Activated T-cell treated with anti-CD3 and anti-CD28 coated beads, Interleukin-2, amount 50 U/mL, for 48 hours (primary cell): ENCODE data around the gene MBTPS1.
A peak's percentile ranks its signal among the peaks of the same experiment; 100 is the strongest.

Experiments
- DNase-seq, 2 experiments: peaks; one replicate each; pipeline ENCODE4 v3.0.0-alpha.2; 2020

MBTPS1 gene

DNA sequence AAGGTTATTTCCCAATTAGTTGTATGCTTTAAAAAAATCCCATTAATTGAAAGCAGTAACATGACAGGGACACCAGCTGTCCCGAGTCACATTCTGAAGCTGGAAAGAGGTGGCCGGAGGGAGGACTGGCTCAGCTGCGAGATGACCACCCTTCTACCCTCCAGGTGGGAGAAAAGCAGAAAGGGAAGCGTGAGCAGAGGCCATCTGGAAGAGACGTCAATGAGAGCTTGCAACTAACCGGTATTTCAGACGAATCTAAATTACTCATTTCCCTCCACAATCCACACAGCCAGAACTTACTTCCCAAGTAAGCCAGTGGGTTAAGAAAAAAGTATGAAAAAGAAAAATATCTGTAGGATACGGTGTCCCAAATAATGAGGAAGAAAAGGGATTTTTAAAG is 45.6 kb downstream of the MBTPS1 start:
- no peak for DNase-seq

DNA sequence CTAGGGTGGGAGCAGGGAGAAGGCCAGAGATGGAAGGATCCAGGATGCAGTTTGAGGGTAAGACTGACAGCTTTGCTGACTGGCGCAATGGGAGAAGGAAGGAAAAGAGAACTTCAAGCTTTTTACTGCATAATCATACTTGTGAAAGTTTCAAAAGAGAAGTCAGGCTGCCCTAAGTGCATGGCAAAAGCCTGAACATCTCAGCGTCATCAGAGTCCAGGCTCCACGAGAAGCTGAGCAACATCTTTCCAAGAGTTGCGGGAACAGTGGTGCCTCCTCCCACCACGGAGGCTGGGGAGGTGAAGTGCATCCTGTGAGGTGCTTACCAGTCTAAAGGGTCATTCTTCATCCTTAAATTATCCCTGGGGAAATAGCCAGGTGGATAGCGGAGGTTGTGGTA is 47.2 kb downstream of the MBTPS1 start:
- no peak for DNase-seq

DNA sequence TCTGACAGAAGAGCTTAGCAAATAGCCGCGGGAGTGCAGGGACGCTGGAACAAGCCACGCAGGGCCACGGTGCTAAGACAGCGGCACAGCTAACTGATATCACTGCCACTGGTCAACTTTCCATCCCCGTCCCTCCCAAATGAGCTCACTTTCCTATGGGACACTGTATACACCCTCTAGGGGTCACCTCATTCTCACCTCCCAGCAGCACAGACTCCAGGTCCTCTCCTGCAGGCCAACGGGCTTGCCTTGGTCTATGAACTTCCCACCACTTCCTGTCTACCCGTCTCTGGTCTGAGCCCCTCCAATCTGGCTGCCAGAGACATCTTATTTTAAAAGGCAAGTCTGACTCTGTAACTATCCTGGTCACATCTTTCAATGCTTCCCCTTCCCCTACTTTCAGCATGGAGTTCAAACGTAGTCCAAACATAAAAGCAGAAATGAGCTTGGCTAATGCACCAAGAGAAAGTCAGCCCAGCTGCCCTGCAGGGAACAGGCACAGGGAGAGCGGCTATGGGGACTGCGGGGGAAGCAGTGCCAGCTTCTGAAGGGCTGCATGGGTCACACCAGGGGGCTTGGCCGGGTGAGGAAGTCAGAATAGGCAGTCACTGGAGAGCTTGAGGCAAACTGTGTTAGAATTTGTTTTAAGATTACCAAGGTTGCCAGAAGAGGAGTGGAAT is 47.8 kb downstream of the MBTPS1 start:
- DNase-seq, result no peak

DNA sequence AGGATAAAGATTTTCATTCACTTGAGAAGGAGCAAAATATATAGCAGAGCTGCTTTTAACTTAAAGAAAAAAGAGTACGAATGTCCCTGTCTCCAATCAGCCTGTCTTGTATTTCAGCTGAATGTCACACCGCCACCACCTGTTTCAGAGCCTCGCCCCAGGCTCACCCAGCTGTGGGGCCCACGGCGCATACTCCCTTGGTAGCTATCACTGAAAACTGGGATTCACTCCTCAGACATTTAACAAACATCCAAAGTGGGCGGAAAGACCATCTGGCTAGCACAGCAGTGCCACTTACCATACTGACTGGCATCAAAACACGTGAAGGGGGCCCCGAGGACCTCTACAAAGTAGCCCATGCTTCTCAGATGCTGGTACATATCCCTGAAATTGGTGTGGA is 48.7 kb downstream of the MBTPS1 start:
- DNase-seq, result no peak

DNA sequence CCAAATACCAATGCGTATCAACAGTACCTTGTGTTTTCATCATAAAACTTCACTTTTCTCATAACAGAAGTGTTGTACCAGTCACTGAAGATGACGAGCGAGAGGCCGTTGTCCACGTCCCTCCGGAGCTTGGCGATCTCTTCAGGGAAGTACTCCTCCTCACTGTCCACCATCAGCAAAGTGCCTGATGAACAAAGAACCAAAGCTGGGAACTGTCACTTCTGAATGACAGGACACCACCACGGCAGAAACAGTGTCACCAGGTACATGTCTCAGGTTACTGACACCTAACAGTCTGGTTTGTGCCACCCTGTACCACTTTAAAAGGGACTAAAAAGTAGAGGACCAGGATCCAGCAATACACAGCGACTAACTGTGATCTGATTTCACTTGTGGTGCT is 49.1 kb downstream of the MBTPS1 start:
- no peak for DNase-seq

DNA sequence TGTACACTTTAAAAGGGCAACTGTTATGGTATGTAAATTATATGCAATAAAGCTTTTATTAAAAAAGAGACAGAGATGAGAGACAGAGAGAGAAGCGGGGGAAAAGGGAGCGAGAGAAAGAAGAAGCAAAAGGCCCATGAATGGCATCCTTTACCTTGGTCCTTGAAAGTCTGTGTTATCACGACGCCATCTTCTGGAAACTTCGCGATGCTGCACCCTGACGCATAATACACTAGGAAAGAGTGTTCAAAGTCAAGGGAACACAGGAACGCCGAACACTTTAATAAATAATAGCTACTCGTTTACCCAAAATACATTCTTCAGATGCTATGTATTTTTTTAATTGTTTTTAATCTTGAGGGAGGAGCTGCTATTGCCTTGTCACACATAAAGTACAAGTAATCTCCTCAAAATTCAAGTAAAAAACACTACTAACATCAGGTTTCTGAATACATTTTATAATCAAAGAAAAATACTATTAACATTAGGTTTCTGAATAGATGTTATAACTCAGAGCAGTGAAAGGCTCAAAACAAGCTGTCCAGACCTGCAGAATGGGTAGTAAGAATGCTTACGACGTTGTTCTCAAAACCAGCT is 51.1 kb downstream of the MBTPS1 start:
- DNase-seq, result peak; percentile 43 to 45

DNA sequence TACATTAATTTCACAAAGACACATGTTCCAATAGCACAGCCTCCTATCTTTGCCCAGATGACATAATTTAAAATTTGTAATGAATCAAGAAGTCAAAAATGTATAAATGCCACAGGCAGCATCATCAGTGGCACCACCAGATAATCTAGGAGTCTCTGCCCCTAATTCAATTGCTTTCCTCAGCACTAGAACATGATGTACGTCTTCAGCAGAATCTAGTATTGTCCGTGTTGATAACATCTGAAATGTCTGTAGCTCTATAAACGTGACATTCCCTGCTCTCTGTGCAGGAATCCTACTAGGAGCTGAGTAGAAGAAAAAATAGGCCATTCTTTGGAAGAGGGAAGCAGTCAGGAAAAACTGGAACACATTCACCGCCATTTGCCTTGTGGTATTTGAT is 52.8 kb downstream of the MBTPS1 start:
- peak in 1 of 2 experiments; percentile 0 for DNase-seq

DNA sequence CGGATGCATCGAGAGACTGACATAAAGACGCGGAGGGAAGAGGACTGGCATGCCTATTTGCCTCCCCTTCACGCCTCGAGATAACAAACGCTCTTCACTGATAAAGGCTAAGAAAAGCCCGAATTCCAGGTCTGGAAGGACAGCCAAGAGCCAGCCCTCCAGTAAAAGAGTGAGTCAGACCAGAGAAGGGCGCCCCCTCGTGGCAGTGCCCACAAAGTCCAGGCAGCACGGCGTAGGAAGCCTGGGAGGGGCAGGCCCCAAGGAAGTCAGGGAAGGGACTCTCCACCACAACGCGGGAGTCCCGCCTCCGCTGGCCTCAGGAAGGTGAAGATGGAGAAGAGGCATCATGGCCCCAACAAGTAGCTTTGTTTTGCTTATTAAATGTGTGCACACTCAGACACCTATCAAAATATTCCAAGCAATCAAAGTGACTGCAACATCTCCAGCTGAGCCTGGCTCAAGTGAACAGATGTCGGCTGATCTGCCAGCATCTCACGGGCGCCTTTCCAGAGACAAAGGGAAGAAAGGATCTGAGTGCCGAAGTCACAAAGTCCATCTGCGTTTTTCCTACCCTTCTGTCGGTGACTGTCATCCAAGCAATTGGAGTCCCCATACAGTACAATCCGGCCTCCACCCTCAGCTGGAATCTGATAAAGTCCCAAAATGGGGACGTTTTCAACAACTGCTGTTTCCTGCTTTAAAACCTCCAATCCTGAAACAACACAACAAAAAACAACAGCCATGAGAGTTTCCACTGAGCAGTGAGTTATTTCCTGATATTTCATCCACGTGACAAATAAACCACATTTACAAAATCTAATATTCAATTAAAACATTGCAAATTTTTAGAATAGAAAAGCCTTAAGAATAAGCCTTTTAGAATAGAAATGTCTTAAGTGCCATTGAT is 53.8 kb downstream of the MBTPS1 start:
- peak; percentile 77 to 81 for DNase-seq

DNA sequence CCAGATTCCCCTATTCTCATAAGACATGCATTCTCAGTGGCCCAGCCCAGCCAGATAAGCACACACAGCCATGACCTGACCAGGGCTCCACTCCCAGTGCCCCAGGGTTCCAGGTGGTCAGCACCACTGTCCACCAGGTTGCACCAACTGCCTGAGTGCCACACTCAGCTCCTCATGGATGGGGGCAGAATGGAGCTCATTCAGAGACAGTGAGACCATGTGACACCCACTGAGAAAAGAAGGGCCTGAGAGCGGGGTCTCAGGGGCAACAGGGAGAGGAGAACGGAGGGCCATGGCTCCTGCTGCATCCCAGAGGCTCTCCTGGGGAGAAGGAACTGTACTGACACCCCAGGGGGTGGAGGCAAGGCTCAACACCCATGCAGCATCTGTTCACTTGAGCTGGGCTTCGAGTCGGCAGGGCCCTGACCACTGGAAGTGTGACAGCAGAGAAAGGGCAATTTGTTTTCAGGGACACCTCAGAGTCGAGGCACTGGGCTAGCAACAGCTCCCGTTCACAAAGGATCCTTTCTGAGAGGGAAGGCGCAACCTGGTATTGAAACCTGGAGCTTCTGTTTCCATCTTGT is 55.4 kb downstream of the MBTPS1 start:
- DNase-seq, result no peak

DNA sequence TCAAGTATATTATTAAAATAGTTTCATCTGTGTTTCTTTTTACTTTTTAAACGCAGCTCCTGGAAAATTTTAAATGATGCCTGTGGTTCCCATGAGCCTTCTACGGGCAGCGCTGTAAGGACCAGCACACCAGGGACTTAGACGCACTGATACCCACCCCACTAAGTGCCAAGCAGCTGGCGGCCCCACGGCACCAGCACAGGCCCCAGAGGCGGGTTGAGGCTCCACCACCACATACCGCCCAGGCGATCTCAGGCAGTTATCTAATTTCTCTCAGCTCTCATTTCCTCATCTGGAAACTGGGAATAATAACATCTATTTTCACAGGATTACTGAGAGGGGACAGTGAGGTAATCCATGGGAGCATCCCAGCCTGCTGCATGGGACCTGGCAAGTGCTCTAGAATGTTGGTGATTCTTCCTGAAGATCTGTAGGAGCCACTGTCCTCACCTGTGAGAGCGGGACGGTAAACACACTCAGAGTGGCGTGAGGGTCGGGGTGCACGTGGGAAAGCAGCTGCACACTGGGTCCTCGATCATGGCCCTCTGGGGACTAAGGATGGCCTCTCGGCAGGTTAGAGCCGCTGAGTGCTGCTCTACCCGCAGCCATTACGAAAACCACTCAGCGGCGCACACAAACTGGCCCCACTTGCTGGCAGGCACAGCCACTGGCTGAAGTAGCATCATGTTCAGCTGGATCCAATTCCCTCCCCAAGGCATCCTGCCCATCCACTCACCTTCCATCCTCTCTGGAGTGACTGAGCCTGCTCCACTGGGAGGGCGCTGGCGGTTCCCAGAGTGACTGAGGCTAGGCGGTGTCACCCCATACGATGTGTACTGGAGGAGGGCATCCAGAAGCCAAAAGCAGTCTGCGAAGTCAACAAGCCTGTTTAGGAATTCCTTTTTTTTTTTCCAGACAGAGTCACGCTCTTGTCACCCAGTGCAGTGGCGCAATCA is 56.5 kb downstream of the MBTPS1 start:
- DNase-seq, result no peak

DNA sequence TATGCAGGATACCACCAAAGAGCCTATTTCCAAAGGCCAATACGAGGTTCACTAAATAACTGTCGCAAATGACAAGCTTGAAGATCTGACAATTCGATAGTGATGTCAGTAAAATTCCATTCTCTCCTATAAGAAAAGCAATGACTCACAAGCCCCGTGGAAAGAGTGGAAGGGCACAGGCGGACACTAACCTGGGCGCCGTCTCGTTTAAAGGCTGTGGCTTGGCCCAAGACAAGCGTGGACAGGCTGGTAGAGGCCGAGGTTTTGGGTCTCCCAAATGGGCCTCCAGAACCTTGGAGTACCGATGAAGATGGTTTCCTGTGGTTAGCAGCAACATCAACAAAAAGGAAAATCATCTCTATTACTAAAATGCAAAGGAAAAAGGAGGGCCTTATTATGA is 57.6 kb downstream of the MBTPS1 start:
- DNase-seq, result no peak

DNA sequence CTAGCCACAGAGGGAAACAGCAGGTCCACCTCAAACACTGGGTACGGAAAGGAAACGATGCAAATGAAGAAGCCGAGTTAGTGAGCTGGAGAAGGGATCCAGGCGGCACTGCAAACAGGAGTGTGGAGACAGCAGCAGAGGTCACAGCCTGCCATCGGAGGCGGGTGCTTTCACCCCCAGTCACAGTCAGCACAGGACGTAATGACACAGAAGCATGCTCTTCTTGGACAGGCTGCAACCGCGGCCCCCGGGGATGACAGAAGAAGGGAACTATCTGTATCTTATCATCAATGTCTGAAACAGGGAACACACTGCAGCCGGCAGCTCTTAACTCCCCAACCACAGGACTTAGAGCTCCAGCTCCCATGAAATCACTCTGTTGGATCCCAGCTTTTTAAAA is 58.1 kb downstream of the MBTPS1 start:
- no peak for DNase-seq

DNA sequence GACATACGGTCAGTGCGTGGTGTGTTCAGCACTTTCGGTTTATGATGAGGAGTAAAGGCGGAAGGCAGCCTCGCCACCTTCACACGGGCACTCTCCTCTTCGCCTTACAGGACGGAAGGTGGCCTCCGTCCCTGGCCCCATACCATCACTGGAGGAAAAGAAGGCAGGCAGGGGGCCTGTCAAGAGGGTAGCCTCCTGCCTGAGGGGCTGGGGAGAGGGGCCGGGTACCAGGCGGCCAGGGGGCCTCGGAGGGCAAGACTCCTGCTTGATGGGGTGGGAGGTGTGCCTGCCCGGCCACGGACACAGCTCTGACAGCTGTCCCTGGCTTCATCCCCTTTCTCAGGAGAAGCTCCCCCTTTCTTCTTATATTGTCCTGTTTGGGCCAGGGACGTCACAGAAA is 58.5 kb downstream of the MBTPS1 start:
- DNase-seq, result no peak

DNA sequence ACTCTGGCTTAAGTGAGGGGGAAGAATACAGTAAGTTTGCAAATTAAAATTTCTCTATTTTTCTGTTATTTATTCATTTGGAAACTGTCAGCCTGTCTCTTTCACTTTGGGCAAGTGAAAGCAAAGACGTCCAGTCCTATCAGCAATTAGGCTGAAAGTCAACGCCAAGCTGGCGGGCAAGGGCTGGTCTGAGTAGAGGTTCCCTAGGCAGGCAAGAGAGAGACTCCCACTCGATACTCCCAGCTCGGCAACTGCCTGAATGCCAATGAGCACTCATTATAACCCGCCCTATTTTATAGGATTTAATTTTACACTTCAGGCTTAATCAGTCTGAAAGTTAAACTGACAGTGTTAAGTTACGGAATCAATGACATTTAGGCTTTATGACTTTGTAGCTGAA is 59.8 kb downstream of the MBTPS1 start:
- DNase-seq, result no peak

DNA sequence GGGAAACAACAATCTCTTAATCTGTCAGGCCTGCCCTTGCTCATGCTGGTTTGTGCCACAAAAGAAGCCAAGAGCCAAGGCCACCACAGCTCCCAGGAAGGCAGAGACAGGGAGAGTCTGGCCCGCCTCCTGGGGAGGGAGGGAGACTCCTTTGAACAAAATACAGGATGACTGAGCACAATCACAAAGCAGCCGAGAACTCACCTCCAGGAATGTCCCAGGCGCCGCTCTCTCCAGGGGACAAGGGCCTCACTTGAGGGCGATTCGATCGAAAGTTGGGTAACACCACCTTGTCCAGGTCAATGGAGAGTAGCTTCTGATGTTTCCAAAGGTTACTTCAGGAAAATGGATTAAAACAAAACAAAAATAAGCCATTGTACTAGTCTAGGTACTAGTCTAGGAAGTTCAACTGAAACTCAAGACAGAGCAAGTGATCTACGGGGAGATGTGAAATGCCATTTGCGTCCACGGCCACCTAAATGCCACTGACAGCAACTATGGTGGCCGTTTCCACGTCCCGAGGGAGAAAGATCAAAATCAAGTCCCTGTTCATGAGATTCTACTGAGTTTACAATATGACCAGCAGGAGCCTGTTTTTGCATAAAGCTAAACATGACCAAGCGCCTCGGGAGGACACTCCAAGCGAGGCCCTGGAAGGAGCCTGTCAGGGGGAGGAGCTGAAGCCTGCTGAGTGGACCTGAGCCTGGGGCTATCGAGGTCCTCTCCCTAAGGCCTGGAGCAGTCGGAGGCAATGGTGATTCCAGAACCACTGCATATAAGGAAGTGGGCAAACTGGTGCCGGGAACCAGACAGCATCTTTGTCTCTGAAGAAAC is 60.7 kb downstream of the MBTPS1 start:
- no peak for DNase-seq

DNA sequence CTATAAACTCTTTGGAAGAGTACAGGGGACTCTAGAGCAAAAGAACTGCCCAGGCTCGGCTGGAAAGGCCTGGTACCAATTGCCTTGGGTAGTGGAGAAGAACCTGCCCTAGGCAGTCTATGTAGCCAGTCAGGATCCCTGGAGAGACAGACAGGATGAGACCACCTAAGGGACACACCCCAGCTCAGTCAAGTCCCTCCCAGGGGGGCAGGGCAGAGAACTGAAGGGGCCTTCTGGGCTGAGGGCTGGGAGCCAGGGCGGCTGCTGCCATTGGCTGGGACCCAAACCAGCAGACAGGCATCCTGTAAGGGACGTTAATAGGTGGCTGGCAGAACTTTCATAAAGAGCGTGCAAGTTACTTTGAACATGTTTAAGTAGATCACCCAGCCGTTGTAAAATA is 61.4 kb downstream of the MBTPS1 start:
- no peak for DNase-seq

DNA sequence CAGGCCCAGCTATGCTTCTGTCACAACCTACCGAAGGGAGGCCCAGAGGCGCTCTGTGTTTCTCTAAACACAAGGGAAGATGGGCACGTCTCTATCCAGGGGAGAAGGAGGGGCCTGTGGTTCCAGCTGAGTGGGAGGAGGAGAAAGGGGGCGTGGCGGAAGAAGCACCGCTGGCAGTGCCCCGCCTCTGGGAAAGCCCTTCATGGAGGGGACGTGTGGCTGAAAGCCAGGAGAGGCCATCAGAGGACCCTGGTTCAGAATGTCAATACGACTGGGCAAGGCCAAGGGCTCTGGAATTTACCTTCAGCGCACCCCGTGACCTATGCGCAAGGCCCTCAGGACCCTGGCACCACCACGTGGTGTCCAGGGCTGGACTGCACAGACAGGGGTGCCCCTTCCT is 61.8 kb downstream of the MBTPS1 start:
- DNase-seq, result no peak

DNA sequence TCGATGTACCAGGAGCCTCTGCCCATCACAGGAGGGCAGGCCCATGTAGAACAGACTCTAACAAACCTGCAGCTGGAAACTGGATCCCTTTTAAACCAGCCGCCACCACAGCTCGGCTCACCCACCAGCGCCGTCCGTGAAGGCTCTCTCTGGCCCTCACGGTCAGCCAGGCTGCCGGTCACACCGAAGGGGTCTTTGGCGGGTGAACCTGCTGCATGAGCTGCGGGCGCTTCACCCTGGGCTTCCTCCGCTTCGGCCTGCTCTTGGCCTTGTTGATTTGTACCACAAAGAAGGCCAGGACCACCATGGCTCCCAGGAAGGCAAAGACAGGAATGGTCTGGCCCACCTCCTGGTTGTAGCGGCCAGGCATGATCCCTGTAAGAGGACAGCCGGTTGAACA is 62.5 kb downstream of the MBTPS1 start:
- DNase-seq, result no peak

DNA sequence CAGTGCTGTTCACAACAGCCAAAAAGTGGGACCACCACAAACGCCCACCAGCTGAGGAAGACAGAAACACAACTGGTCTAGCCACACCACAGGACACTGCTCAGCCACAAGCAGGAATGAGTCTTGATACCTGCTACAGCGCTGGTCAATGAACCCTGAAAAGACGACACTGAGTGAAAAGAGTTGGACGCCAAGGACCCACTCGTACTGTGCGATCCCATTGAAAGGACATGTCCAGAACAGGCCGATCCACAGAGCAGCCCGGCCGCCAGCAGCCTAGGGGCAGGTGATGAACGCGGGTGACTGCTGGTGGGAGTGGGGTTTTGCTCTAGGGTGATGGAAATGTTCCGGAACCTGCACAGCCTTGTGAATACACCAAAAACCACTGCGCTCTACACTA is 63.5 kb downstream of the MBTPS1 start:
- no peak for DNase-seq

DNA sequence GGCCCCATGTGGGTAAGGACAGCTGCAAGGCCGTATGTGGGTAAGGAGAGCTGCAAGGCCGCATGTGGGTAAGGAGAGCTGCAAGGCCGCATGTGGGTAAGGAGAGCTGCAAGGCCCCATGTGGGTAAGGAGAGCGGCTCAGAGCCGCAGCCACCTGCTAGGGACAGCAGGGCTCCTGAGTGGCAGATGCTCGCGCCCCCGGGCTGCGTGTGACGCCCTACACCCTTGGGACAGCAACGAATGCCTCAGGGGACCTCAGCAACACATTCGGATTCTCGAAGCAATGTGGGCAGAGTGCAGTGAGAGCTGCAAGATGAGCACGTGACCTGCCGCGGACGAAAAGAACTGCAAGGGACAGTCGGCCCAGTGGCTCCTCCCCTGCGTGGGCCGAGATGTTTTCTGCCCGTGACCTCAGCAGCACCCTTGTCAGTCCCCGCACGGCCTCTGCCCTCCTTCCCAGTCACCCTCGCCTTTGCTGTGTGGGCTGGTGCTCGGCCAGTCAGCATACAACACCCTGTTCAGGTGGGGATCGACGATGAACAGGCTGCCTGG is 64.6 kb downstream of the MBTPS1 start:
- no peak for DNase-seq

DNA sequence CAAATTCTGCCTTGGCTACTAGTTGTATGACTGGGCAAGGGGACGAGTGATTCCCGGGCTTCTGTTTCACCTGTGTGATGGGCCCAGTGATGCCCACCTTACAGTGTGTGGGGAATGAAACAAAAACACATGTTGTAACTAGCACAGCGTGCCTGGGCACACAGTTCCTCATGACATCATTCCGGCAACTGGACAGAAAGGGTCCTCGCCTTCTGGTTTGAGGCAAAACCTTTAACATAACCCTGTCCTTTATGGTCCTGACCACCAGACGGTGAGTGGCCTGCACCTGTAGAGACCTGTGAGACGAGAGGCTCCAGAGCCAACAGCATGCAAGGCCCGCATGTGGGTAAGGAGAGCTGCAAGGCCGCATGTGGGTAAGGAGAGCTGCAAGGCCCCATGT is 66.4 kb downstream of the MBTPS1 start:
- no peak for DNase-seq
